HepG2 (cell line): Measurements from ENCODE around the gene TRAF4. TPM values are rescaled to one million over a fixed set of nuclear protein-coding genes. Genes with fewer than 3 reads are reported as not detected.

Experiments used
- AKAP8 ChIP-seq: sonication (generic); formaldehyde crosslinking; IDR thresholded peaks from 2 replicates; pipeline ENCODE4 v1.5.1; 2020; ENCODE audit warnings: mild to moderate bottlenecking, missing genetic modification reagents
- CBX1 ChIP-seq: IDR thresholded peaks from one replicate; pipeline ENCODE4 v1.6.1; 2016; ENCODE audit warnings: antibody characterized with exemption, low read depth
- GZF1 ChIP-seq: sonication (generic); formaldehyde crosslinking; IDR thresholded peaks from 2 replicates; pipeline ENCODE4 v1.5.1; 2020; ENCODE audit warnings: mild to moderate bottlenecking, missing genetic modification reagents
- HOXA5 ChIP-seq: sonication (generic); formaldehyde crosslinking; IDR thresholded peaks from 2 replicates; pipeline ENCODE4 v1.4.0; 2020; ENCODE audit warnings: missing genetic modification reagents
- KDM2A ChIP-seq: sonication (generic); formaldehyde crosslinking; IDR thresholded peaks from 2 replicates; pipeline ENCODE4 v1.4.0; 2020; ENCODE audit warnings: low read depth, missing genetic modification reagents, borderline replicate concordance
- MBD4 ChIP-seq: IDR thresholded peaks from 2 replicates; pipeline ENCODE4 v1.6.1; 2012; ENCODE audit warnings: low read length, inconsistent platforms, borderline replicate concordance
- MZF1 ChIP-seq: sonication (generic); formaldehyde crosslinking; IDR thresholded peaks from 2 replicates; pipeline ENCODE4 v1.8.1; 2023; ENCODE audit warnings: mild to moderate bottlenecking, missing genetic modification reagents, borderline replicate concordance
- PCBP2 ChIP-seq: fragments of 200-400 bp; formaldehyde crosslinking; optimal IDR thresholded peaks from 2 replicates; pipeline ENCODE3; 2018; ENCODE audit warnings: low read length, low read depth; ENCODE audit not compliant: poor library complexity, severe bottlenecking
- PRDM10 ChIP-seq: sonication (generic); formaldehyde crosslinking; IDR thresholded peaks from 2 replicates; pipeline ENCODE4 v1.4.0; 2020; ENCODE audit warnings: low read depth, missing genetic modification reagents
- TAF1 ChIP-seq: sonication (generic); formaldehyde crosslinking; IDR thresholded peaks from 2 replicates; pipeline ENCODE4 v1.4.0; 2020; ENCODE audit warnings: missing genetic modification reagents
- ZKSCAN8 ChIP-seq: IDR thresholded peaks from 2 replicates; pipeline ENCODE4 v1.6.1; 2016; ENCODE audit warnings: borderline replicate concordance, missing genetic modification reagents, missing compliant biosample characterization
- ZNF629 ChIP-seq: sonication (generic); formaldehyde crosslinking; conservative IDR thresholded peaks from 2 replicates; pipeline ENCODE4 v1.5.0; 2020; ENCODE audit warnings: missing genetic modification reagents
- ZNF646 ChIP-seq: sonication (generic); formaldehyde crosslinking; IDR thresholded peaks from 2 replicates; pipeline ENCODE4 v1.9.0; 2021; ENCODE audit warnings: mild to moderate bottlenecking, missing genetic modification reagents
- ZNF672 ChIP-seq: sonication (generic); formaldehyde crosslinking; IDR thresholded peaks from 2 replicates; pipeline ENCODE4 v1.8.1; 2022; ENCODE audit warnings: missing genetic modification reagents
- ZNF816 ChIP-seq: sonication (generic); formaldehyde crosslinking; IDR thresholded peaks from 2 replicates; pipeline ENCODE4 v1.8.0; 2022; ENCODE audit warnings: missing genetic modification reagents, mild to moderate bottlenecking, borderline replicate concordance
- ZSCAN21 ChIP-seq: sonication (generic); formaldehyde crosslinking; IDR thresholded peaks from 2 replicates; pipeline ENCODE4 v1.8.0; 2022; ENCODE audit warnings: mild to moderate bottlenecking, missing genetic modification reagents, moderate library complexity, borderline replicate concordance
- polyA plus RNA-seq, 8 experiments: library from polyadenylated mRNA; depleted of rRNA in 3 of 8; stranded (reverse) in 7 of 8; unstranded in 1 of 8; fragments of >200 nt; fragmentation: Illumina TruSeq in 4 of 8; extraction: Trizol in 4 of 8; gene quantifications; 2 replicates each; pipeline versions ENCODE4 v1.2.1 to v1.2.3, GENCODE V29; 2011 to 2016; ENCODE audit warnings: low read depth in 4 of 8, missing spikeins in 1 of 8, mixed read lengths in 1 of 8; ENCODE audit not compliant: insufficient read depth in 1 of 8
- total RNA-seq, 5 experiments: library from RNA; depleted of rRNA; stranded (reverse); fragments of >200 nt; fragmentation: Illumina TruSeq; extraction: Trizol; gene quantifications; 2 replicates each; pipeline ENCODE4 v1.2.3, GENCODE V29; 2016; ENCODE audit warnings: low read depth in 1 of 5
- TF ChIP-seq, protein P1 (sequence below): sonication (generic); formaldehyde crosslinking; IDR thresholded peaks from 2 replicates; pipeline ENCODE4 v1.5.1; 2020; ENCODE audit warnings: missing genetic modification reagents, mild to moderate bottlenecking, borderline replicate concordance

Gene TRAF4
- total and polyA plus RNA-seq, 2 of the 13 experiments (the other 11 are each of a cell fraction or from before 2014, with no cell fraction given), result 86.0 to 89.9 TPM

DNA sequence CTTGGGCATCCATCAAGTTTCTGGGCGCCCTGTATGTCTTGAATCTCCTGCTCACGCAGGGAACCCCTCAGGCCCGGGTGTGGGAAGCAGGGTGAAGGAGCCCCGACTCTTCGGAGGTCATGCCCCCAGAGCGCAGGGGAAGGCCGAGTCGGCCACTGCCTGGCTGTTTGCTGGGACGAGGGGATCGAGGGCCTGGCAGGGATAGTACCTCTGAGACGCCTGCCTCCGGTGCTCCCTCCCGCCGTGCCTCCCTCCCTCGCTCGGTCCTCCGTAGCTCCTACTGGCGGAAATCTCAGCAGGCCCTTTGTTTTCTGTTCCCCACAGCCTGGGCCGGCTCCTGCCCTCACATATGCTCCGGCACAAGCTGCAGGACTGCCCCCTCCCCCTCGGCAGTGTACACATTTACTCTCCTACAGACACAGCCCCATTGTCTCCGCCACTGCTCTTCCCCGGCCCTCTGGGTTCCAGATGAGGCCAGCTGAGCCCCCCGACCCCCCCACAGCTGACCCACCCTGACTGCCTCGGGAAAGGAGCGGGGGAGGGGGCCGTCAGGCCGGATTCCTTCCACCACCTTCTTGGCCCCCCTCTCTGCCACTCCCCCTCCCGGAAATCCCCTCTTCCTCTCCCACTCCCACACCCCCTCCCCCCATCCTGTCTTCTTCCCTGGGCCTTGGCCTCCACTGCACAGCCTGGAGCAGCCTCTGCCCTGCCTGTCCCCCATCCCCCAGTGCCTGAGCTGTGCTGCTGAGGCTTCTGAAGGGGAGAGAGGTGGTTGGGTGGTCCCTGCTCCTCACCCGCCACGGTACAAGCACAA is 1.4 kb downstream of the TRAF4 start (continued):
- 0 out of 2 replicates have a peak, but pooled peaks have one; percentile 30 for TF ChIP-seq PRDM10 (CRISPR knock-in tag)
- no peak for TF ChIP-seq MBD4
- TF ChIP-seq ZKSCAN8 (CRISPR knock-in tag), result no peak
- 0 out of 2 replicates have a peak, but pooled peaks have one; percentile 59 for TF ChIP-seq HOXA5
- peak; percentile 82 for TF ChIP-seq PCBP2
- TF ChIP-seq TAF1, result peak; percentile 66; the same call in 1 of the 2 replicates
- TF ChIP-seq ZNF646 (CRISPR knock-in tag), result no peak
- TF ChIP-seq, protein P1, sequence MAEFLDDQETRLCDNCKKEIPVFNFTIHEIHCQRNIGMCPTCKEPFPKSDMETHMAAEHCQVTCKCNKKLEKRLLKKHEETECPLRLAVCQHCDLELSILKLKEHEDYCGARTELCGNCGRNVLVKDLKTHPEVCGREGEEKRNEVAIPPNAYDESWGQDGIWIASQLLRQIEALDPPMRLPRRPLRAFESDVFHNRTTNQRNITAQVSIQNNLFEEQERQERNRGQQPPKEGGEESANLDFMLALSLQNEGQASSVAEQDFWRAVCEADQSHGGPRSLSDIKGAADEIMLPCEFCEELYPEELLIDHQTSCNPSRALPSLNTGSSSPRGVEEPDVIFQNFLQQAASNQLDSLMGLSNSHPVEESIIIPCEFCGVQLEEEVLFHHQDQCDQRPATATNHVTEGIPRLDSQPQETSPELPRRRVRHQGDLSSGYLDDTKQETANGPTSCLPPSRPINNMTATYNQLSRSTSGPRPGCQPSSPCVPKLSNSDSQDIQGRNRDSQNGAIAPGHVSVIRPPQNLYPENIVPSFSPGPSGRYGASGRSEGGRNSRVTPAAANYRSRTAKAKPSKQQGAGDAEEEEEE (CRISPR knock-in tag), result no peak
- TF ChIP-seq MZF1 (CRISPR knock-in tag), result 0 out of 2 replicates have a peak, but pooled peaks have one; percentile 15
- peak; percentile 70 for TF ChIP-seq ZNF629
- no peak for TF ChIP-seq ZNF816
- 0 out of 2 replicates have a peak, but pooled peaks have one; percentile 24 for TF ChIP-seq GZF1 (CRISPR knock-in tag)
- TF ChIP-seq AKAP8, result no peak; the same call in 1 of the 2 replicates
- TF ChIP-seq ZNF672 (CRISPR knock-in tag), result peak; percentile 78; the same call in 1 of the 2 replicates
- TF ChIP-seq CBX1, result peak; percentile 36
- TF ChIP-seq ZSCAN21 (CRISPR knock-in tag), result peak; percentile 75; the same call in 1 of the 2 replicates
- TF ChIP-seq KDM2A (CRISPR knock-in tag), result peak; percentile 59; the same call in 1 of the 2 replicates
